Neural crest cell (in vitro differentiated cells): ENCODE results near the gene GOLGA8N. TPM values are rescaled to one million over a fixed set of nuclear protein-coding genes. Genes with fewer than 3 reads are reported as not detected.
"Not testable (repeated sequence)": the region's sequence is repeated elsewhere in the genome, so short reads cannot be mapped to it uniquely, and the experiment has no call there.

Experiments used
- DNase-seq: peaks from one replicate; pipeline ENCODE4 v3.0.0; 2021; ENCODE audit warnings: low read depth, mixed read lengths, low spot score
- H3K27ac Mint-ChIP-seq: one replicate; pipeline ENCODE4 v1.8.0; 2021; ENCODE audit warnings: mild to moderate bottlenecking, mixed read lengths; ENCODE audit not compliant: unreplicated experiment
- H3K27me3 Mint-ChIP-seq: 2 replicates; pipeline ENCODE4 v1.8.0; 2021; ENCODE audit warnings: low read depth, mild to moderate bottlenecking, mixed read lengths
- H3K36me3 Mint-ChIP-seq: 2 replicates; pipeline ENCODE4 v1.8.0; 2021; ENCODE audit warnings: low read depth, mild to moderate bottlenecking, mixed read lengths
- H3K4me1 Mint-ChIP-seq: 2 replicates; pipeline ENCODE4 v1.8.0; 2021; ENCODE audit warnings: mixed read lengths
- H3K4me3 Mint-ChIP-seq: one replicate; pipeline ENCODE4 v1.8.0; 2021; ENCODE audit warnings: mild to moderate bottlenecking, mixed read lengths
- H3K9me3 Mint-ChIP-seq: 2 replicates; pipeline ENCODE4 v1.8.0; 2021; ENCODE audit warnings: mixed read lengths
- long read RNA-seq: library from polyadenylated mRNA; unstranded; transcript quantifications from one replicate; pipeline ENCODE4 v2.0.0, GENCODE V29; 2020
- total RNA-seq: library from RNA; stranded (reverse); gene quantifications from 2 replicates; pipeline ENCODE4 v1.2.1, GENCODE V29; 2021
- TF ChIP-seq, protein P1 (sequence below): fragments of 200-600 bp; sonication (generic); conservative IDR thresholded peaks from 2 replicates; pipeline ENCODE4 v1.5.0; 2021; ENCODE audit warnings: antibody characterized with exemption, mild to moderate bottlenecking

Gene GOLGA8N
- total RNA-seq, result 2.2 and 2.6 TPM in 2 replicates
- long read RNA-seq, result 0 reads

GRCh38 chr15:32593151-32593550, at the start of gene GOLGA8N:
TSS of gene GOLGA8N (plus strand) at chr15:32593456.
- H3K4me1 Mint-ChIP-seq, DNase-seq, H3K36me3 Mint-ChIP-seq, H3K4me3 Mint-ChIP-seq, H3K27ac Mint-ChIP-seq, H3K27me3 Mint-ChIP-seq, H3K9me3 Mint-ChIP-seq: not testable (repeated sequence)

- H3K27ac Mint-ChIP-seq, H3K9me3 Mint-ChIP-seq, H3K27me3 Mint-ChIP-seq, H3K36me3 Mint-ChIP-seq, H3K4me3 Mint-ChIP-seq, DNase-seq, H3K4me1 Mint-ChIP-seq: not testable (repeated sequence)
Measured at GRCh38 chr15:32543456-32543855, 49.8 kb upstream of the GOLGA8N start.

GRCh38 chr15:32545129-32545528, 48.1 kb upstream of the GOLGA8N start:
- not testable (repeated sequence) for H3K36me3 Mint-ChIP-seq, H3K9me3 Mint-ChIP-seq, H3K4me1 Mint-ChIP-seq, H3K4me3 Mint-ChIP-seq, H3K27ac Mint-ChIP-seq, DNase-seq, H3K27me3 Mint-ChIP-seq

- not testable (repeated sequence) for H3K27ac Mint-ChIP-seq, H3K9me3 Mint-ChIP-seq, H3K36me3 Mint-ChIP-seq, H3K4me3 Mint-ChIP-seq, DNase-seq, H3K27me3 Mint-ChIP-seq, H3K4me1 Mint-ChIP-seq
Measured at GRCh38 chr15:32554587-32554986, 38.7 kb upstream of the GOLGA8N start.

DNA sequence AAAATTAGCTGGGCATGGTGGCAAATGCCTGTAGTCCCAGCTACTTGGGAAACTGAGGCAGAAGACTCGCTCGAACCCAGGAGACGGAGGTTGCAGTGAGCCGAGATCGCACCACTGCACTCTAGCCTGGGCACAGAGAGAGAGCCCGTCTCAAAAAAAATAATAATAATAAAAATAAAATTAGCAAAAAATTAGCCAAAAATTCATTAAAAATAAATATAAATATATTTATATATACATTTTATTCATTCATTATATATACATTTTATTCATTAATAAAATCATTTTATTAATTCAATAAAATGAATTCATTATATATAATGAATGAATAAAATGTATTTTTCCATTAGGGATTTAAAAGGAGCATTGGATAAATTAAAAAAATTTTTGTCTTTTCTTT, 31.1 kb upstream of the GOLGA8N start:
- not testable (repeated sequence) for H3K9me3 Mint-ChIP-seq, DNase-seq, H3K27me3 Mint-ChIP-seq, H3K36me3 Mint-ChIP-seq, H3K4me1 Mint-ChIP-seq, H3K27ac Mint-ChIP-seq, H3K4me3 Mint-ChIP-seq

DNA sequence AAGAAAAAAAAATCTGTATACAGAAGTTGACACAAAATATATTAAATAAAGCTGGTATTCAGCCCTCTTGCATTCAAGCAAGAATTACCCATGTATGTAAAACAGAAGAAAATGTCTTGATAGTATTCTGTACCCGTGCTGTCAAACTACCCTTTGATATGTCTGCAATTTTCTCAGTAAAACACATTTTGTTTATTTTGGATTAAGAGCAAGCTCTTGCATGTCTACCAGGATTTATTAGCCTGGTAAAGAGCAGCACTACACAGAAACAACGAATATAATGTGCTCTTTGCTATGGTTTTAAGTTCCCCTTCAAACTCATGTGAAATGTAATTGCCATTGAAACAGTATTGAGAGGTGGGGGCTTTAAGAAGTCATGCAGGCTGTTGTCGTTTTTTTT, 24.3 kb upstream of the GOLGA8N start:
- not testable (repeated sequence) for DNase-seq, H3K4me3 Mint-ChIP-seq, H3K9me3 Mint-ChIP-seq, H3K27ac Mint-ChIP-seq, H3K4me1 Mint-ChIP-seq, H3K36me3 Mint-ChIP-seq, H3K27me3 Mint-ChIP-seq

GRCh38 chr15:32578482-32578881, 14.8 kb upstream of the GOLGA8N start:
- H3K36me3 Mint-ChIP-seq, H3K4me3 Mint-ChIP-seq, H3K9me3 Mint-ChIP-seq, H3K27me3 Mint-ChIP-seq, H3K4me1 Mint-ChIP-seq, H3K27ac Mint-ChIP-seq, DNase-seq: not testable (repeated sequence)

DNA sequence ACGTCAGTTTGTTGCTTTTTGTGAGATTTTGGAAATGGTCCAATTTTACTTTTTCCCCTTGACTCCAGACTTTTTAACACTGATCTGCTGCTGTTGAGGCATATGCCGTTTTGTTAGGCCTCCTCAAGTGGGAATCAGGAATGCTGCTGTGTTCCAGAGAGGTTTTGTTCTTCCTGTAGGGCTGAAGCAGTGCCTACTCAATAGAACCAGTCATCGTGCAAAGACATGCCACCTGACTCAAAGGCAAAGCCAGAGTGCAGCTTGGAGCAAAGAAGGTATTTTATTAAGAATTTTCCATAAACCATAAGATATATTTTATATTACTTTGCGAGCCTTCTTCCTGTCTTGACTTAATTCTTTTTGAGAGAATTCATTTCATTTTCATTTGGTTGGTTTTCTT, 7.4 kb upstream of the GOLGA8N start:
- not testable (repeated sequence) for H3K4me1 Mint-ChIP-seq, DNase-seq, H3K27ac Mint-ChIP-seq, H3K36me3 Mint-ChIP-seq, H3K4me3 Mint-ChIP-seq, H3K27me3 Mint-ChIP-seq, H3K9me3 Mint-ChIP-seq

- H3K9me3 Mint-ChIP-seq, H3K27me3 Mint-ChIP-seq, H3K27ac Mint-ChIP-seq, H3K36me3 Mint-ChIP-seq, DNase-seq, H3K4me3 Mint-ChIP-seq, H3K4me1 Mint-ChIP-seq: not testable (repeated sequence)
Measured at GRCh38 chr15:32609518-32609917, 16.3 kb downstream of the GOLGA8N start.

- not testable (repeated sequence) for H3K4me1 Mint-ChIP-seq, DNase-seq, H3K36me3 Mint-ChIP-seq, H3K27me3 Mint-ChIP-seq, H3K4me3 Mint-ChIP-seq, H3K9me3 Mint-ChIP-seq, H3K27ac Mint-ChIP-seq
- TF ChIP-seq, protein P1, sequence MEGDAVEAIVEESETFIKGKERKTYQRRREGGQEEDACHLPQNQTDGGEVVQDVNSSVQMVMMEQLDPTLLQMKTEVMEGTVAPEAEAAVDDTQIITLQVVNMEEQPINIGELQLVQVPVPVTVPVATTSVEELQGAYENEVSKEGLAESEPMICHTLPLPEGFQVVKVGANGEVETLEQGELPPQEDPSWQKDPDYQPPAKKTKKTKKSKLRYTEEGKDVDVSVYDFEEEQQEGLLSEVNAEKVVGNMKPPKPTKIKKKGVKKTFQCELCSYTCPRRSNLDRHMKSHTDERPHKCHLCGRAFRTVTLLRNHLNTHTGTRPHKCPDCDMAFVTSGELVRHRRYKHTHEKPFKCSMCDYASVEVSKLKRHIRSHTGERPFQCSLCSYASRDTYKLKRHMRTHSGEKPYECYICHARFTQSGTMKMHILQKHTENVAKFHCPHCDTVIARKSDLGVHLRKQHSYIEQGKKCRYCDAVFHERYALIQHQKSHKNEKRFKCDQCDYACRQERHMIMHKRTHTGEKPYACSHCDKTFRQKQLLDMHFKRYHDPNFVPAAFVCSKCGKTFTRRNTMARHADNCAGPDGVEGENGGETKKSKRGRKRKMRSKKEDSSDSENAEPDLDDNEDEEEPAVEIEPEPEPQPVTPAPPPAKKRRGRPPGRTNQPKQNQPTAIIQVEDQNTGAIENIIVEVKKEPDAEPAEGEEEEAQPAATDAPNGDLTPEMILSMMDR, result peak; percentile 53
Measured at GRCh38 chr15:32610719-32611118, 17.5 kb downstream of the GOLGA8N start.

DNA sequence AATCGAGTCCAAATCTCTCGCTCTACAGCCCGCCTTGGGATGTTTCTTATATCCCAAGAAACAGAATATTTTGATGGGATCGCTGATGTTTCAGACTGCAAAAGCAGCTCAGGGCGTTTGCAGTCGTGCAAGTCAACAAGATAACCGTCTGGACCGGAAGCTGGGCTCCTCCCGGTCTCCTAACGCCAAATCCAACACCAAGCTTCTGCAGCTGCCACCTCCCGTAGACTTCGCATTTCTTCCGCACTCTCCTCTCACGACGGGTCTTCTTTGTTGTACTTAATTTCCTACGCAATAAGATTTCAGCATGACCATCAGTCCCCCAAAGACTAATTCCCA, 21.4 kb downstream of the GOLGA8N start:
- not testable (repeated sequence) for H3K9me3 Mint-ChIP-seq, H3K36me3 Mint-ChIP-seq, DNase-seq, H3K27me3 Mint-ChIP-seq
- Mint-ChIP-seq H3K4me3 (peak overlapping the region; percentile 97), H3K27ac (peak overlapping the region; percentile 97), H3K4me1 (peaks cover 22% of the 10 kb centered on the region)

- H3K9me3 Mint-ChIP-seq, H3K27me3 Mint-ChIP-seq, H3K36me3 Mint-ChIP-seq: not testable (repeated sequence)
- Mint-ChIP-seq H3K4me3 (peak within 1 kb of the TSS; percentile 97), H3K4me1 (peaks cover 22% of the 10 kb centered on the region), H3K27ac (peak within 1 kb of the TSS; percentile 97)
- DNase-seq, result peak; percentile 75
Measured at GRCh38 chr15:32615051-32615870, 22.0 kb downstream of the GOLGA8N start, which contains the start of gene ARHGAP11A. TSS of gene ARHGAP11A (plus strand) at chr15:32615504. CDS start at chr15:32616212, 708 bp downstream.

DNA sequence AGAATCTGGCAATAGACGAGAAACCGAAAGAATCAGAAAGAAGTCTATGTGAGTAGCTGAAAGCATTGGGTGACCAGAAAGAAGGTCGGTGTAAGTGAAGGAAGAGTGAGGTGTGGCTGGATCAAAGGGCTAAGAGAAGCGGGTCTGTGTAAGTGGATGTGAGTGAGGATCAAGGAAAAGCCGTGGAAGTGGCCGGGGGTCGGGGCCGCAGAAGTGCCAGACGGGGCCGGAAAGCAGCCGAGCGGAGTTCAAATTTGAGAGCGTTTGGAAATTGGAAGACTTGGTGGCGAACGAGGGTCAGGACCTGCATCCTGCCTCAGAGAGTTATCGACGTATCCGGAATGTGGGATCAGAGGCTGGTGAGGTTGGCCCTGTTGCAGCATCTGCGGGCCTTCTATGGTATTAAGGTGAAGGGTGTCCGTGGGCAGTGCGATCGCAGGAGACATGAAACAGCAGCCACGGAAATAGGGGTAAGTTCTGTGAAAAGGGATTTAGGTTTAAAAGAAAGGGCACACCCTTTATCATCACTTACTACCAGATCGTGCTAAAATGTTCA, 22.7 kb downstream of the GOLGA8N start:
- not testable (repeated sequence) for H3K9me3 Mint-ChIP-seq, H3K27me3 Mint-ChIP-seq, H3K36me3 Mint-ChIP-seq, DNase-seq
- H3K27ac Mint-ChIP-seq, result peak overlapping the region; percentile 97
- peaks cover 22% of the 10 kb centered on the region for H3K4me1 Mint-ChIP-seq
- H3K4me3 Mint-ChIP-seq, result peak overlapping the region; percentile 97
